ENCODE measurements around the gene FAM171A1.
"Not testable (repeated sequence)": the region's sequence is repeated elsewhere in the genome, so short reads cannot be mapped to it uniquely, and the experiment has no call there.

FAM171A1 gene

DNA sequence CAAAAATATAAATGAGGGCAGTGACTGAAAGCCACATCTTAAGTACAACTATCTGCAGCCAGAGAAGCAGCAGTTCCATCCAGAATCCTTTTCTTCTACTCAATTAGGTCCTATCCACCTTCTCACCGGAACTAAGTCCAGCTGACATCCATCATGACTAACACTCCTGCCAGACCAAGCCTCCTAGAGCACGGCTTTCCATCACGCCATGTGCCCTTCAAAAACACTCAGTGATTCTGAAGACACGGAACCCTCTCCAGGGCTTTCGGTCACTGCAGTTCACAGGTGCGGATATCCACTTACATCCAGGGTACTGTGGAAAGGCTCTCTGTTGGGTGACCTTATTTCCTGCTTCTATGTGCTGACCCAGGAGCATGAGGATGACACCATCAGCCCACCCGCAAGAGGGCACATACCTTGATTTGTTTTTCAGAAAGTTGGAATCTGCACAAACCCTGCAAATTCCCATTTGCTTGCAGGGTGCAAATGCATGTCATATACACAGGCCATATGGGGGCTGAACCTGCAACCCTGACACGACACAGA lies 64.3 kb downstream of the FAM171A1 start:
- no peak overlapping the region for H2BK15ac ChIP-seq (ENCODE audit: low read length)
- no peak overlapping the region for H2BK12ac ChIP-seq (ENCODE audit: low read length)
- no peak overlapping the region for H3K18ac ChIP-seq (ENCODE audit: low read length)
- no peak overlapping the region for H2BK120ac ChIP-seq (ENCODE audit: low read depth, low read length)
- no peak overlapping the region for H2AK5ac ChIP-seq (ENCODE audit: low read depth, low read length)
- no peaks in the 10 kb centered on the region for H3K27me3 ChIP-seq (ENCODE audit: control insufficient read depth in 3 of 3, insufficient read depth in 3 of 3, low read depth in 1 of 3, low read length in 3 of 3)
- DNase-seq (ENCODE audit: low spot score), result no peak
- no CpG with 5 or more reads among the region's 8 CpGs for WGBS, 2 donors (ENCODE audit: extremely low coverage in 2 of 2, insufficient read length in 2 of 2, insufficient replicate concordance in 1 of 2)
- H3K4me3 ChIP-seq (ENCODE audit: low read length in 2 of 2), result no peak overlapping the region
- peaks cover 1 to 2% of the 10 kb centered on the region in 2 donors for H3K4me1 ChIP-seq (ENCODE audit: control insufficient read depth in 2 of 2, insufficient read depth in 1 of 2, low read depth in 1 of 2, low read length in 2 of 2)
- no peak overlapping the region for H3K27ac ChIP-seq (replicated peaks; ENCODE audit: low read length)
- peaks cover 0 to 3% of the 10 kb centered on the region in 2 donors for H3K36me3 ChIP-seq (replicated peaks in 1 of 2; ENCODE audit: control insufficient read depth in 2 of 2, insufficient read depth in 2 of 2, low read length in 2 of 2)
- no peak overlapping the region for H3K9ac ChIP-seq (ENCODE audit: low read depth, low read length, poor library complexity)
- H3K23ac ChIP-seq (ENCODE audit: low read depth, low read length, poor library complexity), result no peak overlapping the region
- no peak overlapping the region for H3K4me2 ChIP-seq (ENCODE audit: insufficient read depth, low read length, poor library complexity, severe bottlenecking)
- no peak overlapping the region for H2BK5ac ChIP-seq (ENCODE audit: low read length)
- H3K4ac ChIP-seq (ENCODE audit: low read length), result no peak overlapping the region
- H4K91ac ChIP-seq (ENCODE audit: low read depth, low read length, poor library complexity), result no peak overlapping the region
- no peak overlapping the region for H4K8ac ChIP-seq (ENCODE audit: low read depth, low read length)
- no peak overlapping the region for H2AFZ ChIP-seq (ENCODE audit: low read length)
- H3K14ac ChIP-seq (ENCODE audit: low read length), result no peak overlapping the region
- peaks cover 2% of the 10 kb centered on the region for H3K79me1 ChIP-seq (ENCODE audit: low read depth, low read length)
- H3K9me3 ChIP-seq (replicated peaks in 1 of 2; ENCODE audit: control insufficient read depth in 2 of 2, insufficient read depth in 1 of 2, low read depth in 1 of 2, low read length in 2 of 2), result peaks cover 0 to 3% of the 10 kb centered on the region in 2 donors

- H2AK5ac ChIP-seq (ENCODE audit: low read depth, low read length), result no peak overlapping the region
- H3K23ac ChIP-seq (ENCODE audit: low read depth, low read length, poor library complexity), result no peak overlapping the region
- peaks cover under 1% of the 10 kb centered on the region for H3K79me1 ChIP-seq (ENCODE audit: low read depth, low read length)
- H3K27ac ChIP-seq (replicated peaks; ENCODE audit: low read length), result no peak overlapping the region
- WGBS, 2 donors (ENCODE audit: extremely low coverage in 2 of 2, insufficient read length in 2 of 2, insufficient replicate concordance in 1 of 2), result no CpG with 5 or more reads among the region's 6 CpGs
- peaks cover 0 to 3% of the 10 kb centered on the region in 2 donors for H3K36me3 ChIP-seq (replicated peaks in 1 of 2; ENCODE audit: control insufficient read depth in 2 of 2, insufficient read depth in 2 of 2, low read length in 2 of 2)
- H2BK120ac ChIP-seq (ENCODE audit: low read depth, low read length), result no peak overlapping the region
- no peak overlapping the region for H2BK5ac ChIP-seq (ENCODE audit: low read length)
- DNase-seq (ENCODE audit: low spot score), result no peak
- no peak overlapping the region for H4K8ac ChIP-seq (ENCODE audit: low read depth, low read length)
- no peaks in the 10 kb centered on the region for H3K4me1 ChIP-seq (ENCODE audit: control insufficient read depth in 2 of 2, insufficient read depth in 1 of 2, low read depth in 1 of 2, low read length in 2 of 2)
- no peak overlapping the region for H3K18ac ChIP-seq (ENCODE audit: low read length)
- peaks cover 0 to 3% of the 10 kb centered on the region in 2 donors for H3K9me3 ChIP-seq (replicated peaks in 1 of 2; ENCODE audit: control insufficient read depth in 2 of 2, insufficient read depth in 1 of 2, low read depth in 1 of 2, low read length in 2 of 2)
- no peak overlapping the region for H2AFZ ChIP-seq (ENCODE audit: low read length)
- no peak overlapping the region for H3K14ac ChIP-seq (ENCODE audit: low read length)
- H3K4ac ChIP-seq (ENCODE audit: low read length), result no peak overlapping the region
- no peak overlapping the region for H2BK12ac ChIP-seq (ENCODE audit: low read length)
- no peak overlapping the region for H2BK15ac ChIP-seq (ENCODE audit: low read length)
- no peak overlapping the region for H3K9ac ChIP-seq (ENCODE audit: low read depth, low read length, poor library complexity)
- H3K4me2 ChIP-seq (ENCODE audit: insufficient read depth, low read length, poor library complexity, severe bottlenecking), result no peak overlapping the region
- H3K4me3 ChIP-seq (ENCODE audit: low read length in 2 of 2), result no peak overlapping the region
- no peaks in the 10 kb centered on the region for H3K27me3 ChIP-seq (ENCODE audit: control insufficient read depth in 3 of 3, insufficient read depth in 3 of 3, low read depth in 1 of 3, low read length in 3 of 3)
- no peak overlapping the region for H4K91ac ChIP-seq (ENCODE audit: low read depth, low read length, poor library complexity)
These were observed 65.5 kb downstream of the FAM171A1 start for GRCh38 chr10:15305634-15306033.

DNA sequence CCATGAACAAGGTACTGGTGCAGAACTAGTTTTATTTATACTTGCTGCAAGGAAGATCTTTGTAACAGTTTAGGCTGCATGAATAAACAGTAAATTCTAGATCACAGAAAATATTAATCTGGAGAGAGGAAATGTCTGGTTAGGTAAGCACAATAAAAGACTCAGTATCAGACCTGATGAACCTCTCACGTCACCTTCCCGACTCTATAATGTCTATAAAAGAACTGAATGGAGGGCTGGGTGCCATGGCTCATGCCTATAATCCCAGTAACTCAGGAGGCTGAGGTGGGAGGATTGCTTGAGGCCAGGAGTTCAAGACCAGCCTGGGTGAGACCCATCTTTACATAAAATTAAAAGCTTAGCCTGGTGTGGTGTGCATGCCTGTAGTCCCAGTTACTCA lies 65.9 kb downstream of the FAM171A1 start:
- Histone ChIP-seq H4K8ac (ENCODE audit: low read depth, low read length) (no peak overlapping the region), H3K79me1 (ENCODE audit: low read depth, low read length) (no peaks in the 10 kb centered on the region), H2AFZ (ENCODE audit: low read length) (no peak overlapping the region), H3K27me3 (ENCODE audit: control insufficient read depth in 3 of 3, insufficient read depth in 3 of 3, low read depth in 1 of 3, low read length in 3 of 3) (no peaks in the 10 kb centered on the region), H4K91ac (ENCODE audit: low read depth, low read length, poor library complexity) (no peak overlapping the region), H3K14ac (ENCODE audit: low read length) (no peak overlapping the region), H3K9me3 (replicated peaks in 1 of 2; ENCODE audit: control insufficient read depth in 2 of 2, insufficient read depth in 1 of 2, low read depth in 1 of 2, low read length in 2 of 2) (peaks cover 0 to 3% of the 10 kb centered on the region in 2 donors), H2BK12ac (ENCODE audit: low read length) (no peak overlapping the region), H3K23ac (ENCODE audit: low read depth, low read length, poor library complexity) (no peak overlapping the region), H3K4me2 (ENCODE audit: insufficient read depth, low read length, poor library complexity, severe bottlenecking) (no peak overlapping the region), H2AK5ac (ENCODE audit: low read depth, low read length) (no peak overlapping the region), H3K27ac (replicated peaks; ENCODE audit: low read length) (no peak overlapping the region), H2BK5ac (ENCODE audit: low read length) (no peak overlapping the region), H3K36me3 (replicated peaks in 1 of 2; ENCODE audit: control insufficient read depth in 2 of 2, insufficient read depth in 2 of 2, low read length in 2 of 2) (peaks cover 0 to 3% of the 10 kb centered on the region in 2 donors), H3K4me3 (ENCODE audit: low read length in 2 of 2) (no peak overlapping the region), H2BK15ac (ENCODE audit: low read length) (no peak overlapping the region), H3K4me1 (ENCODE audit: control insufficient read depth in 2 of 2, insufficient read depth in 1 of 2, low read depth in 1 of 2, low read length in 2 of 2) (no peaks in the 10 kb centered on the region), H3K18ac (ENCODE audit: low read length) (no peak overlapping the region), H3K4ac (ENCODE audit: low read length) (no peak overlapping the region), H2BK120ac (ENCODE audit: low read depth, low read length) (no peak overlapping the region), H3K9ac (ENCODE audit: low read depth, low read length, poor library complexity) (no peak overlapping the region)
- DNase-seq (ENCODE audit: low spot score), result no peak
- WGBS, 2 donors (ENCODE audit: extremely low coverage in 2 of 2, insufficient read length in 2 of 2, insufficient replicate concordance in 1 of 2), result no CpG with 5 or more reads among the region's 2 CpGs

- not testable (repeated sequence) for H3K4me1 ChIP-seq (ENCODE audit: control insufficient read depth in 2 of 2, insufficient read depth in 1 of 2, low read depth in 1 of 2, low read length in 2 of 2); H3K4me3 ChIP-seq (ENCODE audit: low read length in 2 of 2)
- no CpG with 5 or more reads among the region's 15 CpGs for WGBS, 2 donors (ENCODE audit: extremely low coverage in 2 of 2, insufficient read length in 2 of 2, insufficient replicate concordance in 1 of 2)
These were observed 68.7 kb downstream of the FAM171A1 start for GRCh38 chr10:15302188-15302956.

More at GRCh38 chr10:15302188-15302956, 68.7 kb downstream of the FAM171A1 start:
- not testable (repeated sequence) for H4K91ac ChIP-seq (ENCODE audit: low read depth, low read length, poor library complexity); H3K4me2 ChIP-seq (ENCODE audit: insufficient read depth, low read length, poor library complexity, severe bottlenecking); H2AFZ ChIP-seq (ENCODE audit: low read length); DNase-seq (ENCODE audit: low spot score); H2AK5ac ChIP-seq (ENCODE audit: low read depth, low read length); H2BK15ac ChIP-seq (ENCODE audit: low read length); H3K27me3 ChIP-seq (ENCODE audit: control insufficient read depth in 3 of 3, insufficient read depth in 3 of 3, low read depth in 1 of 3, low read length in 3 of 3); H4K8ac ChIP-seq (ENCODE audit: low read depth, low read length); H3K9ac ChIP-seq (ENCODE audit: low read depth, low read length, poor library complexity); H3K4ac ChIP-seq (ENCODE audit: low read length); H3K18ac ChIP-seq (ENCODE audit: low read length); H3K9me3 ChIP-seq (replicated peaks in 1 of 2; ENCODE audit: control insufficient read depth in 2 of 2, insufficient read depth in 1 of 2, low read depth in 1 of 2, low read length in 2 of 2); H3K23ac ChIP-seq (ENCODE audit: low read depth, low read length, poor library complexity); H3K79me1 ChIP-seq (ENCODE audit: low read depth, low read length); H3K36me3 ChIP-seq (replicated peaks in 1 of 2; ENCODE audit: control insufficient read depth in 2 of 2, insufficient read depth in 2 of 2, low read length in 2 of 2); H2BK12ac ChIP-seq (ENCODE audit: low read length); H2BK120ac ChIP-seq (ENCODE audit: low read depth, low read length); H2BK5ac ChIP-seq (ENCODE audit: low read length); H3K27ac ChIP-seq (replicated peaks; ENCODE audit: low read length); H3K14ac ChIP-seq (ENCODE audit: low read length)

Measured in neuronal stem cell (in vitro differentiated cells).